T follicular helper cell (primary cell): ENCODE results near the gene UBA1.

Experiments
- DNase-seq: peaks from one replicate; pipeline ENCODE4 v3.0.0-alpha.2; 2020; ENCODE audit warnings: low read depth

Gene UBA1

GRCh38 chrX:47189906-47190305 lies 3.7 kb upstream of the UBA1 start:
- no peak for DNase-seq

GRCh38 chrX:47190445-47191269 lies 3.0 kb upstream of the UBA1 start:
- DNase-seq = peak; percentile 68

- DNase-seq = peak; percentile 29
Measured at GRCh38 chrX:47191331-47191730, 2.3 kb upstream of the UBA1 start.

GRCh38 chrX:47191806-47192401 lies 1.7 kb upstream of the UBA1 start:
- no peak for DNase-seq

GRCh38 chrX:47194194-47194787 lies 662 bp downstream of the UBA1 start:
- DNase-seq = no peak

- no peak for DNase-seq
Measured at GRCh38 chrX:47196098-47196497, 2.5 kb downstream of the UBA1 start.

- DNase-seq = no peak
Measured at GRCh38 chrX:47197526-47197925, 3.9 kb downstream of the UBA1 start.

- DNase-seq = no peak
Measured at GRCh38 chrX:47198026-47198686, 4.5 kb downstream of the UBA1 start.

GRCh38 chrX:47198687-47199080 lies 5.1 kb downstream of the UBA1 start:
- DNase-seq = no peak

- DNase-seq = no peak
Measured at GRCh38 chrX:47199286-47199685, 5.7 kb downstream of the UBA1 start.

GRCh38 chrX:47200385-47201150 lies 6.9 kb downstream of the UBA1 start:
- DNase-seq = no peak

GRCh38 chrX:47201345-47201944 lies 7.8 kb downstream of the UBA1 start:
- no peak for DNase-seq

- DNase-seq = no peak
Measured at GRCh38 chrX:47202316-47202715, 8.7 kb downstream of the UBA1 start.

- DNase-seq = no peak
Measured at GRCh38 chrX:47202877-47203276, 9.2 kb downstream of the UBA1 start.

GRCh38 chrX:47204970-47205369 lies 11.3 kb downstream of the UBA1 start:
- DNase-seq = no peak

GRCh38 chrX:47206316-47206715 lies 12.7 kb downstream of the UBA1 start:
- DNase-seq = no peak

GRCh38 chrX:47208108-47208507 lies 14.5 kb downstream of the UBA1 start:
- DNase-seq = no peak

- DNase-seq = no peak
Measured at GRCh38 chrX:47209508-47210238, 16.0 kb downstream of the UBA1 start.

GRCh38 chrX:47210661-47211425 lies 17.2 kb downstream of the UBA1 start:
- DNase-seq = no peak
